Measurements from ENCODE around the gene OXGR1.

The OXGR1 gene

GRCh38 chr13:97023117-97023516, 28.8 kb upstream of the OXGR1 start:
- no peak for DNase-seq (ENCODE audit: low read depth)
- TF ChIP-seq CTCF (IDR thresholded peaks at IDR 0.05; ENCODE audit: insufficient read depth, low read depth, low read length, missing control alignments) = no peak
- no peak overlapping the region for H3K4me3 ChIP-seq (ENCODE audit: low read depth, low read length)

GRCh38 chr13:97021241-97021640, 27.0 kb upstream of the OXGR1 start:
- TF ChIP-seq CTCF (IDR thresholded peaks at IDR 0.05; ENCODE audit: insufficient read depth, low read depth, low read length, missing control alignments) = no peak
- DNase-seq (ENCODE audit: low read depth) = no peak
- H3K4me3 ChIP-seq (ENCODE audit: low read depth, low read length) = no peak overlapping the region

GRCh38 chr13:97020689-97021240, 26.5 kb upstream of the OXGR1 start:
- TF ChIP-seq CTCF (IDR thresholded peaks at IDR 0.05; ENCODE audit: insufficient read depth, low read depth, low read length, missing control alignments) = no peak
- H3K4me3 ChIP-seq (ENCODE audit: low read depth, low read length) = no peak overlapping the region
- DNase-seq (ENCODE audit: low read depth) = no peak

GRCh38 chr13:97020194-97020593, 25.9 kb upstream of the OXGR1 start:
- no peak for TF ChIP-seq CTCF (IDR thresholded peaks at IDR 0.05; ENCODE audit: insufficient read depth, low read depth, low read length, missing control alignments)
- DNase-seq (ENCODE audit: low read depth) = no peak
- no peak overlapping the region for H3K4me3 ChIP-seq (ENCODE audit: low read depth, low read length)

- no peak for TF ChIP-seq CTCF (IDR thresholded peaks at IDR 0.05; ENCODE audit: insufficient read depth, low read depth, low read length, missing control alignments)
- no peak overlapping the region for H3K4me3 ChIP-seq (ENCODE audit: low read depth, low read length)
- no peak for DNase-seq (ENCODE audit: low read depth)
Measured at GRCh38 chr13:97019236-97019635, 25.0 kb upstream of the OXGR1 start.

GRCh38 chr13:97018029-97018819, 23.9 kb upstream of the OXGR1 start:
- DNase-seq (ENCODE audit: low read depth) = peak; percentile 53
- H3K4me3 ChIP-seq (ENCODE audit: low read depth, low read length) = no peak overlapping the region
- peak; percentile 73 for TF ChIP-seq CTCF (IDR thresholded peaks at IDR 0.05; ENCODE audit: insufficient read depth, low read depth, low read length, missing control alignments)

Measured in GM12865 (cell line).